Spleen (tissue), 11 donors: ENCODE measurements around the gene SYT14. TPM values are rescaled to one million over a fixed set of nuclear protein-coding genes. Genes with fewer than 3 reads are reported as not detected.
"Not testable (repeated sequence)": the region's sequence is repeated elsewhere in the genome, so short reads cannot be mapped to it uniquely, and the experiment has no call there.

Source experiments
- DNase-seq: peaks from one replicate; pipeline ENCODE4 v3.0.0-alpha.2; 2020
- H3K27ac ChIP-seq, 8 donors: fragments of 200-600 bp; sonication (generic) in 7 of 8; 1 replicate in 4 of 8; 2 replicates in 4 of 8; pipeline versions ENCODE4 v1.5.0 to v1.8.0; 2016 to 2021; ENCODE audit warnings: inconsistent platforms in 4 of 8, mild to moderate bottlenecking in 4 of 8, moderate library complexity in 1 of 8
- H3K27me3 ChIP-seq, 7 donors: fragments of 200-600 bp; sonication (generic) in 6 of 7; replicated peaks in 1 of 7; 1 replicate in 4 of 7; 2 replicates in 3 of 7; pipeline versions ENCODE4 v1.5.0 to v1.8.0; 2016 to 2021; ENCODE audit warnings: inconsistent platforms in 3 of 7, mild to moderate bottlenecking in 1 of 7
- H3K36me3 ChIP-seq, 6 donors: fragments of 200-600 bp; sonication (generic) in 5 of 6; 1 replicate in 4 of 6; 2 replicates in 2 of 6; pipeline versions ENCODE4 v1.5.0 to v1.8.0; 2016 to 2021; ENCODE audit warnings: inconsistent platforms in 2 of 6
- H3K4me1 ChIP-seq, 6 donors: fragments of 200-600 bp; sonication (generic) in 5 of 6; 1 replicate in 3 of 6; 2 replicates in 3 of 6; pipeline versions ENCODE4 v1.5.0 to v1.8.0; 2016 to 2021; ENCODE audit warnings: inconsistent platforms in 3 of 6
- H3K4me3 ChIP-seq, 8 donors: fragments of 200-600 bp; sonication (generic) in 7 of 8; 1 replicate in 4 of 8; 2 replicates in 4 of 8; pipeline versions ENCODE4 v1.5.0 to v1.8.0; 2016 to 2021; ENCODE audit warnings: inconsistent platforms in 4 of 8, mild to moderate bottlenecking in 4 of 8, moderate library complexity in 2 of 8
- H3K9me3 ChIP-seq, 8 donors: fragments of 200-600 bp; sonication (generic) in 7 of 8; 1 replicate in 4 of 8; 2 replicates in 4 of 8; pipeline versions ENCODE4 v1.5.0 to v1.8.0; 2016 to 2021; ENCODE audit warnings: inconsistent platforms in 4 of 8
- POLR2A ChIP-seq, 3 donors: fragments of 450-650 bp; IDR thresholded peaks; one replicate each; pipeline ENCODE4 v1.5.1; 2017; ENCODE audit warnings: antibody characterized with exemption in 3 of 3, mild to moderate bottlenecking in 1 of 3
- POLR2AphosphoS5 ChIP-seq, 3 donors: sonication (generic); formaldehyde crosslinking; IDR thresholded peaks; one replicate each; pipeline ENCODE4 v1.5.1; 2017; ENCODE audit warnings: antibody characterized with exemption in 3 of 3
- WGBS, 5 donors: extraction: QIAGEN DNeasy Blood & Tissue Kit in 3 of 5; methylation state at CpG; one replicate each; pipeline versions ENCODE4 v1.1.5 to v1.1.7; 2013 to 2018; 5-methylcytosine and 5-hydroxymethylcytosine counted together
- intact Hi-C: fragments of 100-400 bp; cut with DNase I; formaldehyde crosslinking; loops from one replicate; pipeline ENCODE4 v1.15.0; 2023; ENCODE audit warnings: low total_unique reads
- polyA plus RNA-seq, 3 donors: library from polyadenylated mRNA; stranded (reverse); fragments of 200-250 nt; gene quantifications; one replicate each; pipeline ENCODE4 v1.2.1, GENCODE V29; 2013
- total RNA-seq, 7 donors: library from RNA; depleted of rRNA in 3 of 7; stranded (reverse); fragments of >200 nt in 3 of 7; fragmentation: NEBNext Ultra II Directional in 4 of 7; extraction: Animal tissue kit (Norgen Biotek cat#: 25700) in 4 of 7; gene quantifications; one replicate each; pipeline versions ENCODE4 v1.1.0 to v1.2.1, GENCODE V29; 2016 to 2021
- TF ChIP-seq, protein P1 (sequence below), 11 experiments: fragments of 200-600 bp in 7 of 11; fragments of 450-650 bp in 4 of 11; sonication (generic) in 4 of 11; IDR thresholded peaks in 8 of 11; conservative IDR thresholded peaks in 3 of 11; 1 replicate in 7 of 11; 2 replicates in 4 of 11; pipeline versions ENCODE4 v1.4.0 to v1.8.0; 2016 to 2021; ENCODE audit warnings: antibody characterized with exemption in 11 of 11, inconsistent platforms in 4 of 11, mild to moderate bottlenecking in 1 of 11
- donor health status: healthy with polysubstance abuse.
- donor health status: DM: no; HTN: no; CAD: no; lungs with moderate emphysema.
- donor health status: DM: no; HTN: no; CAD: no.
- donor health status: Bipolar disorder and iron deficiency.
- donor health status: healthy.
- donor health status: DM: no; HTN: no; CAD: no.
- donor health status: DM: yes; HTN: yes; CAD: no.

Gene SYT14
- total and polyA plus RNA-seq, 10 donors, result under 0.01 TPM; not detected in 9

DNA sequence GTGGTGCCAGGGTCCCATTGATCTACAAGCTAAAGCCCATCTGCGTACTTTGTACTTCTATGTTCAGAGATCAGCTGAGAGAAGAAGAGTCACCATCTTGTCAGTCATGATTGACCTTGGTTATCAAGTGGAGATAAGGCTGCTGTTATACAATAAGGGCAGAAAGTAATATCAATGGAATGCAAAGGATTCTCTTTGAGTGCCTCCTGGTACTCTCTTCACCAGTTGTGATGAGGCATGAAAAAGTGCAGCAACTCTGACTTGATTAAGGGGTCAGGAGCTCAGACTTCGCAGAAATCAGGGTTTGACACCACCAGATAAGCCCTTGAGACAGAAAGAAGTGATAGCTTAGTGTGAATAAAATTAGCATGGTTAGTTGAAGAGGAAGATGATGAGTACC, 25.7 kb upstream of the SYT14 start:
- H3K4me1 ChIP-seq, result no peaks in the 10 kb centered on the region
- TF ChIP-seq POLR2AphosphoS5 (IDR thresholded peaks at IDR 0.05), result no peak
- no peak for TF ChIP-seq POLR2A (IDR thresholded peaks at IDR 0.05)
- TF ChIP-seq, protein P1, sequence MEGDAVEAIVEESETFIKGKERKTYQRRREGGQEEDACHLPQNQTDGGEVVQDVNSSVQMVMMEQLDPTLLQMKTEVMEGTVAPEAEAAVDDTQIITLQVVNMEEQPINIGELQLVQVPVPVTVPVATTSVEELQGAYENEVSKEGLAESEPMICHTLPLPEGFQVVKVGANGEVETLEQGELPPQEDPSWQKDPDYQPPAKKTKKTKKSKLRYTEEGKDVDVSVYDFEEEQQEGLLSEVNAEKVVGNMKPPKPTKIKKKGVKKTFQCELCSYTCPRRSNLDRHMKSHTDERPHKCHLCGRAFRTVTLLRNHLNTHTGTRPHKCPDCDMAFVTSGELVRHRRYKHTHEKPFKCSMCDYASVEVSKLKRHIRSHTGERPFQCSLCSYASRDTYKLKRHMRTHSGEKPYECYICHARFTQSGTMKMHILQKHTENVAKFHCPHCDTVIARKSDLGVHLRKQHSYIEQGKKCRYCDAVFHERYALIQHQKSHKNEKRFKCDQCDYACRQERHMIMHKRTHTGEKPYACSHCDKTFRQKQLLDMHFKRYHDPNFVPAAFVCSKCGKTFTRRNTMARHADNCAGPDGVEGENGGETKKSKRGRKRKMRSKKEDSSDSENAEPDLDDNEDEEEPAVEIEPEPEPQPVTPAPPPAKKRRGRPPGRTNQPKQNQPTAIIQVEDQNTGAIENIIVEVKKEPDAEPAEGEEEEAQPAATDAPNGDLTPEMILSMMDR (IDR thresholded peaks at IDR 0.05 in 8 of 11, conservative IDR thresholded peaks at IDR 0.05 in 3 of 11), result no peak

DNA sequence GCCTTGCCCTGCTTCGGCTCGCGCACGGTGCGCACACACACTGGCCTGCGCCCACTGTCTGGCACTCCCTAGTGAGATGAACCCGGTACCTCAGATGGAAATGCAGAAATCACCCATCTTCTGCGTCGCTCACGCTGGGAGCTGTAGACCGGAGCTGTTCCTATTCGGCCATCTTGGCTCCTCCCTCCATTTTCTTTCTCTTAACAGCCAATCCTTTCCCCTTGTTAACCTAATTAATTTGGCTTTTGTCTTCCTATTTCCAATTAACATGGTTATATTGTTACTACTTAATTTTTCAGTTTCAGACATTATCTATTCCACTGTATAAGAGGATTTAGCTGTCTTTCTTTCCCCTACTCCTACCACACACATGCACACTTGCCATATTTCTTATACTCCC, 18.4 kb upstream of the SYT14 start:
- intact Hi-C loops, H3K36me3 ChIP-seq, H3K27ac ChIP-seq, H3K27me3 ChIP-seq, H3K4me3 ChIP-seq, DNase-seq, H3K4me1 ChIP-seq: not testable (repeated sequence)
- H3K9me3 ChIP-seq, result peaks cover 0 to 18% (median 14%) of the 10 kb centered on the region in 8 donors
- WGBS, 5 donors, result 86 to 97% (median 94%) methylated on average over 5 to 12 of the region's 12 CpGs

More for the DNA sequence above, 25.7 kb upstream of the SYT14 start:
- WGBS, 5 donors, result 59 to 80% (median 71%) methylated on average over 2 of the region's 2 CpGs; no CpG with 5 or more reads in 2 of the 5 donors
- H3K36me3 ChIP-seq, result no peaks in the 10 kb centered on the region
- no peak overlapping the region for H3K4me3 ChIP-seq
- H3K27me3 ChIP-seq, result no peaks in the 10 kb centered on the region
- peaks cover 0 to 7% (median 5%) of the 10 kb centered on the region in 8 donors for H3K9me3 ChIP-seq
- DNase-seq, result no peak
- no peak overlapping the region for H3K27ac ChIP-seq
- intact Hi-C loops, result no loop called here

DNA sequence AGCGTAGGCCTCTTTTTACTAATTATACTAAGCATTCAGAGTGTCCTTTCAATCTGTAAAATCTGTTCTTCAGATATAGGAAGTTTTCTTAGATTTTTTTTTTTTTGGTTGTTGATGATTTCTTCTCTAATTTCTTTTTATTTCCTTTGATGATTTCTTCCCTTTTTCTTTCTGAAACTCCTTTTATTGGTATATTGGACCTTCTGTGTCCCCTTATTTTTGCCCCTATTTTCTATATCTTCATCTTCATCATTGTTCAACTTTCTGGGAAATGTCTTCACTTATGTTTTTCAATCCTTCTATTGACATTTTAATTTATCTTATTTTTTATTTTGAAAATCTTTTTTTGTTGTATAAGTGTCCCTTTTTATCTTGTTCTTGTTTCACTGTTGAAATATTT, 17.2 kb upstream of the SYT14 start:
- H3K27me3 ChIP-seq, result peaks cover 0 to 3% (median 0%) of the 10 kb centered on the region in 7 donors
- H3K36me3 ChIP-seq, result no peaks in the 10 kb centered on the region
- peaks cover 0 to 18% (median 14%) of the 10 kb centered on the region in 8 donors for H3K9me3 ChIP-seq
- no peak for TF ChIP-seq POLR2A (IDR thresholded peaks at IDR 0.05)
- H3K27ac ChIP-seq, result no peak overlapping the region
- H3K4me3 ChIP-seq, result no peak overlapping the region
- no peaks in the 10 kb centered on the region for H3K4me1 ChIP-seq
- intact Hi-C loops, result no loop called here
- WGBS, 5 donors, result 89 to 96% (median 94%) methylated on average over 1 of the region's 1 CpG
- no peak for DNase-seq

DNA sequence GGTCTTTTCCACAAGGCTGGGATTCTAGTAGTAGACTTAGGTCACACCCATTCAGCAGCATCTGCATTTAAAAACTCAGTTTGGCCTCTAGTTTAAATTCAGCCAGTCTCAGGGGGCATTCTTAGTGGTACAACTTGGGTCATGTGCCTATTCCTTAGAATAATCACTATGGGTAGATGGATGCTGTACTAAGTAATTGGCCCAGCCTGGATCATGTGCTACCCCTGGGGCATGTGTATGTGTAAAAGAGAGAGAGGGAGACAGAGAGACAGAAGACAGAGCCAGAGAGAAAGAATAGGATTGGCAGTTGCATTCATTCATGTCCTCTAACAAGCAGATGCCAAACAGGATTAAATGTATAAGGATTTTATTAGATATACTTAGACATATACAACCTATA, 13.6 kb upstream of the SYT14 start:
- H3K27ac ChIP-seq, result no peak overlapping the region

DNA sequence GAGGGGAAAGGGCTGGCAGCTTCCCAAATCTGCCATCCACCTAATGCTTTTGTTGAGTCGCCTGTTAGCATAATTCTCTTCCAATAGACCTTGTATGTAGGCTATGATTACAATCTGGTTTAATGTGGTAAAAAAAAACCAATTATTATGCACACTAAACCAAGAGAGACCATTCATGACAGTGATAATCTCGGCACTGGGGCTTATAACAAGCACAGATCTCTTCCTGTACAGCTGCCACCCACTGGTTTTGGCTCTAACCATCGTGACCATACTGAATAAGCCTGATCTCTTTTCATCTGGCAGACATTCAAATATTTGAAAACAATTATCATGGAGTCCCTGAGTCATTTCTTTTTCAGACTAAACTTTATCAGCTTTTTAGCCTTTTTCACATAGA, 12.0 kb upstream of the SYT14 start:
- no peak for DNase-seq
- Histone ChIP-seq H3K27me3 (peaks cover 0 to 20% (median 0%) of the 10 kb centered on the region in 7 donors), H3K4me3 (no peak overlapping the region), H3K4me1 (no peaks in the 10 kb centered on the region), H3K27ac (no peak overlapping the region), H3K9me3 (peaks cover 0 to 5% (median 3%) of the 10 kb centered on the region in 8 donors), H3K36me3 (no peaks in the 10 kb centered on the region)
- 20 to 28% (median 26%) methylated on average over 3 of the region's 3 CpGs for WGBS, 5 donors
- intact Hi-C loops, result no loop called here
- TF ChIP-seq, protein P1 (IDR thresholded peaks at IDR 0.05 in 8 of 11, conservative IDR thresholded peaks at IDR 0.05 in 3 of 11), result no peak
- TF ChIP-seq POLR2A (IDR thresholded peaks at IDR 0.05), result no peak
- no peak for TF ChIP-seq POLR2AphosphoS5 (IDR thresholded peaks at IDR 0.05)

More for the DNA sequence above, 13.6 kb upstream of the SYT14 start:
- peaks cover 0 to 20% (median 0%) of the 10 kb centered on the region in 7 donors for H3K27me3 ChIP-seq
- H3K4me1 ChIP-seq, result no peaks in the 10 kb centered on the region
- TF ChIP-seq POLR2AphosphoS5 (IDR thresholded peaks at IDR 0.05) (no peak), POLR2A (IDR thresholded peaks at IDR 0.05) (no peak)
- TF ChIP-seq, protein P1 (IDR thresholded peaks at IDR 0.05 in 8 of 11, conservative IDR thresholded peaks at IDR 0.05 in 3 of 11), result no peak
- H3K9me3 ChIP-seq, result peaks cover 0 to 18% (median 14%) of the 10 kb centered on the region in 8 donors
- intact Hi-C loops, result no loop called here
- no peak for DNase-seq
- no peak overlapping the region for H3K4me3 ChIP-seq
- H3K36me3 ChIP-seq, result no peaks in the 10 kb centered on the region
